Activated CD4-positive, alpha-beta T cell treated with anti-CD3 and anti-CD28 coated beads for 24 hours (primary cell): ENCODE results near the gene GMIP.

Experiments used
- DNase-seq, 2 donors: peaks; one replicate each; pipeline ENCODE4 v3.0.0-alpha.2; 2020; ENCODE audit warnings: low read depth in 2 of 2

Gene GMIP

DNA sequence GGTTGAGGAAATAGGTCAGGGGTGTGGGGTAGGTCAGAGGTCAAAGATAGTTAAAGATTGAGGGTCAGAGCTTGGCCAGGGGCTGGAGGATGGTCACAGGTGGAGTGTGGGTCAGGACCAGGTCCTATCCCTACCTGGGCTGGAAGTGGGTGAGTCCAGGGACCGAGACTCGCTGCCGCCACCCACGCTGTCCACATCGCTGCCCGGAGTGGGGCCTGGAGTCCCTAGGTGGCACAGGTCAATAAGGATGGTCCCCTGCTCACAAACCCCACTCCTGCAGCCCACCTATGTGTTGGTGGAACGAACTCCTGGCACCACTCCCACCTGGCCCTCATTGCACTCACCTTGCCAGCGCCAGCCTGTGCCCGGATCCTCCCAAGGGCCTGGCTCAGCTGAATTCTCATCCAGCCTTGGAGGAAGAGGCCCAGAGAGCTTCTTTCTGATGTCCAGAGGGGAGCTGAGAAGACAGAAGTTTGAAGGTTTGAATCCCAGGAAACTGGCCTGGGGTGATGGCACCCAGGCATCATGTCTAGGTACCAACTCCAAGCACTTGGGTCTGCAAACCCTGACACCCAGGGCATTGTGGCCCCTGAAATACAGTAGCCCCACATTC lies 6.8 kb downstream of the GMIP start:
- no peak for DNase-seq

DNA sequence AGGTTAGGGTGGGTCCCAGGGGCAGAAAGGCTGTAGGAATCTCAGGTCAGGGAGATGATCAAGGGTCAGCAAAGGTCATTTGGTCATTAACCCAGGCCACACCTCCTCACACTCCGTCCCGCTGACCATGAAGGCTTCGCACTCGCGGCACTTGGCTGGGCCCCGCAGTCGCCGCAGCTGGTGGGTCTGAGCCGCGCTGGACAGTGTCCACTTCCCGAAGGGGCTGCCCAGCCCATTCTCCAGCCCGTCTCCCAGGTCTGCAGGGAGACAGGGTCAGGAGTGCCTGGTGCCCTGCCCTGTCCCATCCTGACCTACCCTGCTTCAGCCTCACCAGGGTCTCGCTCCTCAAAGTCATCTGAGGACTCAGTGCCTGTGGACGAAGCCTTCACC lies 8.1 kb downstream of the GMIP start:
- DNase-seq = no peak

DNA sequence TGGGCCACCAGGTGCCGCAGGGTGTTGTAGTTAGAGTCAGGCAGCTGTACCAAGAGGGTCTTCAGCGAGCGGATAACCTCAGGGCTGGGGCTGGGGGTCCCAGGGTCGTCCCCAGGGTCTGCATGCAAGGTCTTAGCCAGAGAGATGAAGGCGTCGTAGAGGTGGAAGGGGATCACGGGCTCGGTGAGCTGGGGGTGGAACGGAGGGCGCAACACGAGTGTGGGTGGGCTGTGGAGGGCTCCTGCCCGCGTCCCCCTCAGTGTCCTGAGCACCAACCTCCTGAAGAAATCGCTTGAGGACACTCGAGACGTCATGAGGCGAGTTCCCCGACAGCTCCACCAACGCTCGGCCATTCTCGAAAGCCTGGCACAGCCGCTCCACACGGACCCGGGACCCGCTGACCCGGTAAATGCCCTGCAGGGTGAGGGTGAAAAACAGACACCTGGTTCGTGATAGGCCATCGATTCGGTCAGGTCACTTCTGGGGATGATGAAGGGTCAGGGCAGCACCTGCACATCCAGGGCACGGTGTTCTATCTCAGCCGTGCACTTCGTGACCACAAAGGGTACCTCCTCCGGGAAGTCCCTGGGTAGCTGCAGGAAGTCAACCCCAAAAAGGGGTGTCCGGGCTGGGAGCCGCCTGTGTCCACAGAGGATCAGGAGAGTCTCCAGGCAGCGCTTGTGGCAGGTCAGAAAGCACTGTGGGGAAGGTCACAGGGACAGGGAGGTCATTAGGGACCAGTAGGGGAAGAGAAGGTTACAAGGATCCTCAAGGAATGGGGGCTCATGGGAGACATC lies 8.7 kb downstream of the GMIP start:
- DNase-seq = no peak

DNA sequence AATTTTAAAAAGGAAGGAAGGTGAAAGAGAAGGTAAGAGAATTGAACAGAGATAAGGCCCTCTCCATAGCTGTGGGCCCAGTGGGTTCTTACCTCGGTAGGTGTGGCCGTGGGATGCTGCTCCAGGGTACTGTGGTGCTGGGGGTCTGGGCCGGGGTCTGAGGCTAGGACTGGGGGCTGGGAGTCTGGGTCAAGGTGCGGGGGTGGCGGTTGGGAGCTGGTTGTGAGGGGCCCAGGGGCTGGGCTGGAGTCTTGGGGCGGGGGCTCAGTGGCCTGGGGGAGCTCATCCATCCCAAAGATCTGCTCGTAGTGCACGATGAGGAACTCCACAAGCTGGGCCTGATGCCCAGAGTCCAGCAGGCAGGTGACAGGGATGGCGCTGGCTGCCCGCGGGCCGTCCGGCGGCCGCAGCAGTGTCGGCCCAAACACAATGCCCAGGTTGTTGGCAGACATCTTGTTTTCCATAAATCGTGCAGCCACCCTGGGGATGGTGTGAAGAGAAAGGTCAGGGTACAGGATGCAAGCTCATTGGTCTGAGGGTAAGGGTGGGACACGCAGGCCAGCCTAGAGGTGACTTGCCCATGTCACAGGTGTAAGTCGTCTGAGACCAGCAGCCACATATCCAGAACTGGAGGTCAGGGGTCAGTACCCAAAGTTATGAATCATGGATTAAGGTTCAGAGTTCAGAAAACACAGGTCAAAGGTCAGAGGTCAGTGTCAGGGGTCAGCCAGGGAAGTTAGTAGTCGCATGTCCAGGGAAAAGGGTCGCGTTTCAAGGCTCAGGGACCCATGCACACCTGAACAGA lies 9.5 kb downstream of the GMIP start:
- DNase-seq = no peak

DNA sequence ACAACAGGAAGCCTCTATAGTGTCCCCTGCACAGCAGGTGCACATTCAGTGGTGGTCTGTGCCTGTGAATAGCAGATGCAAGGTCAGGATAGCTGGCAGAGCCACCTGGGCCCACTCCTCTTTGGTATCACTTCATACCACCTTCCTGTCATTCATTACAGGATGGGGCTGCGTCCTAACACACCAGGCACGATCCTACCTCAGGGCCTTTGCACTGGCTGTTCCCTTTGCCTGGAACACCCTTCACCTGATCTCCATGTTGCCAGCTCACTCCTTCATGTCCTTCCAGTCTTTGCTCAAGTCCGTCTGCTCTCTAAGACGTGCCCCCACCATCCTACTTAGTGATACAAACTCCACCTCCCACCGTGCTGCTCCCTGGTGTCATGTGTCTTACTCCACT lies 10.8 kb downstream of the GMIP start:
- DNase-seq = no peak

DNA sequence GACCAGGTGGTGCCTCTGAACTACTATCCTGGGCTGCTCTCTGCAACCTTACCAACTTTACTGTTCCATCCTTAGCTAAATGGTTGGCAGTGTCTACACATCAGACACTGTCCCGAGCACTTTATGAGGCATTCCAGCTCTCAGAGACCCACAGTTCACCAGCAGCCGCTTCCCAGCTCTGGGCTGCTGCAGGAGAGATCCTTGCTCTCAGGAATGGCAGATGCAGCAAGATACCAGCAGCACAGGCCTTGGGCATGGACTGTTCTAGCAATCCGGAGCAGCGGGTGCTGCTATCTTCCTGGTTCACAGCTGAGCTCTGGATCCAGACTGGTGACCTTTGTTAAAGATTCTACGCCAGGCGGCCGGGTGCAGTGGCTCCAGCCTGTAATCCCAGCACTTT lies 12.1 kb downstream of the GMIP start:
- DNase-seq = no peak

DNA sequence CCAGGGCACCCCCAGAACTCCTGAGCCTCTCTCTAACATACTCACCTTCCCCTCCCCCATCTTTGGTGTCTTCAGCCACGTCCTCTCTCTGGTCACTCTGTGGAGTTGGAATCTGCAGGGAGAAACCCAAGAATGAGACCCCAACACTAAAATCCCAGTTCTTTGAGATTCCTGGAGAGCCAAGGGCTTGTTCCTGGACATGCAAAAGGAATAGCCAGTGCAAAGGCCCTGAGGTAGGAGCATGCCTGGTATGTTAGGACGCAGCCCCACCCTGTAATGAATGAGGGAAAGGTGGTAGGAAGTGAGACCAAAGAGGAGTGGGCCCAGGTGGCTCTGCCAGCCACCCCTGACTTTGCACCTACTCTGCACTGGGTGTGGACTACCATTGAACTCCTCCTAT lies 13.0 kb downstream of the GMIP start:
- no peak for DNase-seq

DNA sequence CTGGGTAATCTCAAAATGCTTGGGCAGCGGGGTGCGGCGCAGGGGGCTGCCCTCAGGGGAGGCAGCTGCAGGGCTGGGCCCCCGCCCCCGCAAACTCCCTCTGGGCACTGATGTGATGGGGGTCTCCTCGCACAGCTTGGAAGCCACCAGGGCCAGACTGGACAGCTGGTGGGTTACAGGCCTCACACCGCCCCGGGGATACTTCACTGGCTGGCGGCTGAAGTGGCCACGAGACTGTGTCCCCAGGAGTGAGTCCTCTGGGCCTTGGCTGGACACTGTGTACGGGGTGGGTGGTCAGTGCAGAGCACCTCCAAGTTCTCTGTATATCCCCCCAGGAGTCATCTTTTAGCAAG lies 13.4 kb downstream of the GMIP start:
- no peak for DNase-seq

DNA sequence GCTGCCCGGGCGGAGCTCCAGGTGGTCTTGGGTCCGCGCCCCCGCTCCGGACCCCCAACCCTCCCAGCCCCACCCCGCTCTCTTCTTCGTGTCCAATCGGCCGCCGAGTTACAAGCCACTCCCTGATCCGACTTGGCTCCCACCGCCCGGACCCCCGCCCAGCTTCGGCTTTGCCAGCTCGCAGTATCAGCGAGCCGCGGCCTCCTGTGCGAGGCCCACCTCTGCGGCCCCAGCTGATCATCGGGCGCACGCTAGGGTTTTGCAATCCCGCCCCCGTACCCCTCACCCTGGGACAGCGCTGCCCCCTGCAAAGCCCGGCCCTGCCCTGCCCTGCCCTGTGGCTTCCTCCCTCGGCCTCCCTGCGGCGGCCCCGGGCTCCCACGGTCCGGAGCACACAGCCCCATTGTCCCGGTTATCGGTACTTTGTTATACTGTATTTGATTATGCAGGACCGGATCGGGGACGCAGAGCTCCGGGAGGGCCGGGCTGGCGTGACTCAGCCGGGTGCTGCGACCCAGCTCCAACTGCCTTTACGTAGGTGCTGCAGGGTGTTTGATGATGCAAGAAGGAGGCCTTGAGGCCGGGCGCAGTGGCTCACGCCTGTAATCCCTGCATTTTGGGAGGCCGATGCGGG lies 14.8 kb downstream of the GMIP start:
- peak in 1 of 2 donors; percentile 27 for DNase-seq

DNA sequence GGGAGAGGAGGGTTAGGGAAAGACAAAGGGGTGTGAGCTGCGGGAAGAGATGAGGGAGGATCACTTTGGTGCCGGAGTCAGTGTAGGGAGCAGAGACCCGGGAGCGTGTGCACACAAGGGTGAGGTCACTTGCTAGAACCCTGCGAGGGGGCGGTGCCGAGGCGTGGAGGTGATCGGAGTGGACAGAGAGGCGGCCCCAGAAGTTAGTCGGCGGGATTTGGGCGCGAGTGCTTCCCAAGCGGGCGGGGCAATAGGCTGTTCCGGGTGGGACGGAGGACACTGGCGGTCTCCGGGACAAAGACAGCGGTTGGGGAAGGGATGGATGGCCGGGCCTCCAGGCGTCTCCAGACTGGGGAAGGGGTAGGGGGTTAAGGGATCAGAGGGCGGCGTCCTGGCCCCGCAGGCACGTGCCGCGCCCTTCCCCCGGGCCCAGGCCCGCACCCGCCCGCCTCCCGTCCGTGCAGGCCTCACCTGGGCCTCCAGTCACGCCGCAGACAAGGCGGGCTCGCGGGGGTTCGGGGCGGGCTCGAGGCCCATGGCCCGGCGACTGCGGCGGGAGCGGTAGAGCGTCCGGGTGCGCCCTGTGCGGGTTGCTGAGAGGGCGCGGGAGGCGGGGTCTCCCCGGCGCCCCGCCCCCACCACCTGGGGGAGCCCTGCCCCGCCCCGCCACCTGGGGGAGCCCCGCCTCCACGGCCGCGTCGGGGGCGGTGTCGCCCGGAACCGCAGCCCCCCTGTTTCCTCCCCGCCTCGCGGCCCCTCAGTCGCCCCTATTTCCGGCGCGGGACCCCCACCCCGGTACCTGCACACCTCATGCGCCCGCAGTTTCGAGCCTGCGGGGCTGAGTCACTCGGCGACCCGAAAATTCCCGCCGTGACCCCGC lies 15.6 kb downstream of the GMIP start, which contains the start of gene LPAR2:
TSS of gene LPAR2 (minus strand) at position 600 of the 880 bp plus-strand sequence. CDS start 945 bp downstream, outside the sequence.
- peak; percentile 48 to 53 for DNase-seq

DNA sequence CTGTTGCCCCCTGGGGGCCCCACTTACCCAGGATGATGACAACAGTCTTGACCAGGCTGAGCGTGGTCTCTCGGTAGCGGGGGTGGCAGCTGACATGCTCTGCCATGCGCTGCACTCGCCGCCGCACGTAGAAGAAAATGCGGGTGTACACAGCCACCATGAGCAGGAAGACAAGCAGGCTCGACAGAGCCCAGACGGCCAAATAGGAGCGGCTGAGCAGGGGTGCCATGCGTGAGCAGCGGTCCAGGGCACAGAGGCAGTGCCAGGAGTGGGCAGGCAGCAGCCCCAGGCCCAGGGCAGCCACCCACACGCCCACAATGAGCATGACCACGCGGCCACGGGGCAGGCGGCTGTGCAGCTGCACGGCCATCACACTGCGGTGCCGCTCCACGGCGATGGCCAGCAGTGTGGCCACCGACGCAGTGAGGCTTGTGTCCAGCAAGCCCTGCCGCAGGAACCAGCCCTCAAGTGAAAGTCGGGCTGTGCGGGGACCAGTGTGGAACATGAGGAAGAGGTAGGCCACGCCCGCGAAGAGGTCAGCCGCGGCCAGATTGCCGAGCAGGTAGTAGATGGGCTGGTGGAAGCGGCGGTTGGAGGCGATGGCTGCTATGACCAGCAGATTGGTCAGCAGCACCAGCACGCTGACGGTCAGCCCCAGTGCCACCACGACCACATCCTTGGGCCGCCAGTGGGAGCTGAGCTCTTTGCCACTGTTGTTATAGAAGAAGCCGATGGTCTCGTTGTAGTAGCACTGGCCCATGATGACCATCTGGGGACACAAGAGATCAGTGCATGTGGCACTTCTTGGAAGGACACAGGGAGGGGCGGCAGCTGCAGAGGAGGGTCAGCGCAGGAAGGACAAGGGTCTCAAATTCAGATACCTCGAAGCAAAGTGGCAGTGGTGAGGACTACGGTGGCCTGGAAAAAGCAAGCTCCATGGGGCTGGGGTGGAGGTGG lies 16.7 kb downstream of the GMIP start:
- no peak for DNase-seq

DNA sequence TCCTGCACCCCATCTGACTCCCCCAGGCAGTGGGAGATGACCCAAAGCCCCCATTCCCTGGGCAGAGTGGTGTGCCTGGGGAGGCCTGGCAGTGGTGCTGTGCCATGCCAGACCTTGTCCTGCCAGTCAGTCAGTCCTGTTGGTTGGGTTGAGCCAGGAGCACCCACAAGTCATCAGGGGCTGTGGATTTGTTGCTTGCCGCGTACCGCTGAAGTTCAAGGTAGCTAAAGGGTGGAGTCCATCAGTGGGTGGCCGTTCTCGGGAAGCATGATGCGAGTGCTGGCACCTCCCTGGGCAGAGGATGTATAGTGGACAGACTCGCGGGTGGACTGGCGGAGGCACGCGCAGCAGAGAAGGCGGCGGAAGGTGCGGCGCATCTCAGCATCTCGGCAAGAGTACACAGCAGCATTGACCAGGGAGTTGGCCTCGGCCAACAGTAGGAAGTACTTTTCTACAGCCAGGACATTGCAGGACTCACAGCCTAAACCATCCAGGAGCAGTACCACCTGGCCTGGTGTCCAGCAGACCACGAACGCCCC lies 19.4 kb downstream of the GMIP start:
- no peak for DNase-seq

DNA sequence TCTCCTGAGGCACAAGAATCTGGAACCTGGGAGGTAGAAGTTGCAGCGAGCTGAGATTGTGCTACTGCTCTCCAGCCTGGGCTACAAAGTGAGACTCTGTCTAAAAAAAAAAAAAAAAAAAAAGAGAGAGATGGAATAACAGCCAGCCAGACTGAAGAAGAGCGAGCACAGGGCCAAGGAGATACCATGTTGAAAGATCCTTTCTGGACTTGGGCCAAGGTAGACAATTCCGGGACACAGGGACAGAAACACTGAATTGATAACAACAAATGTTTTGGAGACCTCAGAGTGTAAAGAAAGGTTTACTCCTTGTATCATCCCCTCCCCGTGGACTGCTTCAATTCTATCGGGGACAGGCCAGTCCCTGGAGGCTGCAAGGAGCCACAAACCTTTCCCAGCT lies 20.1 kb downstream of the GMIP start:
- DNase-seq = no peak

DNA sequence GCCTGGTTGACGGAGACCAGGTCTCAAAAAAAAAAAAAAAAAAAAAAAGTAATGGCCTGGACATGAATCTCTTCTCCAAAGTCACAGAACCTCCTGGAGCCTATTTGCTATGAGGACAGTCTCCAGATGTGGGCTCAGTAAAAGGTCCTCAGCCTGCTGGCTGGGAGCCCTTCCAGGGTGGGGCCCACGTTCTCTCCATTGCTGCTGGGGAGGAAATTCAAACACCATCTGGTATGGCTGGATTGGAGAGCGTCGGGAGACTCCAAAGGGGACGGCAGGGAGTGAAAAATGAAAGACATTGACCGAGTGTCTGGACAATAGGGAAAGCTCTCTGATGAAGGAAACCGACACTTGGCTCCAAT lies 23.6 kb downstream of the GMIP start:
- DNase-seq = no peak

DNA sequence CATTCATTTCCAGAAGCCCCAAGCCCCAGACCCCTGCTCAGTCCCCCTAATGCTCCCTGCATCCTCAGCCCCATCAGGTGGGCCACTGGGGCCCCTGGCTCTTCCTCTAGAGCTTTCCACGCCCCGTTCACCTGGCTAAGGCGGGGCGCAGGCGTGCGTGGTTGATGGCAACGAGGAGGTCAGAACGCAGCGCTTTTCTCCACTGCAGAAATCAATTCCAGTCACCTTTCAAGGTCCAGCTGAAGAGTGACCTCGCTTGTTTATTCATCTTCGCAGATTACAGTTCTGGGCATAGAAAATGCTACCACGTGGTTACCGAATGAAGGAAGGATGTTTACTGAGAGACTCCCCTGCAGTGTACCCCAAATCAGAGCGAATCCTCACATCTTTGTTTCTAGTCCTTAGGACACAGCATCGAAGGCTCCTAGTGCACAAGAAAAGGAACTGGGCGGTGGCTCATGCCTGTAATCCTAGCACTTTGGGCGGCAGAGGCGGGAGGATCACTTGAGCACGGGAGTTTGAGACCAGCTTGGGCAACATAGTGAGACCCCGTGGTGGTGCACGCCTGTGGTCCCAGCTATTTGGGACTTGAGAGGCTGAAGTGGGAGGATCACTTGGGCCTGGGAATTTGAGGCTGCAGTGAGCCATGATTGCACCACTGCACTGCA lies 24.1 kb downstream of the GMIP start:
- no peak for DNase-seq

DNA sequence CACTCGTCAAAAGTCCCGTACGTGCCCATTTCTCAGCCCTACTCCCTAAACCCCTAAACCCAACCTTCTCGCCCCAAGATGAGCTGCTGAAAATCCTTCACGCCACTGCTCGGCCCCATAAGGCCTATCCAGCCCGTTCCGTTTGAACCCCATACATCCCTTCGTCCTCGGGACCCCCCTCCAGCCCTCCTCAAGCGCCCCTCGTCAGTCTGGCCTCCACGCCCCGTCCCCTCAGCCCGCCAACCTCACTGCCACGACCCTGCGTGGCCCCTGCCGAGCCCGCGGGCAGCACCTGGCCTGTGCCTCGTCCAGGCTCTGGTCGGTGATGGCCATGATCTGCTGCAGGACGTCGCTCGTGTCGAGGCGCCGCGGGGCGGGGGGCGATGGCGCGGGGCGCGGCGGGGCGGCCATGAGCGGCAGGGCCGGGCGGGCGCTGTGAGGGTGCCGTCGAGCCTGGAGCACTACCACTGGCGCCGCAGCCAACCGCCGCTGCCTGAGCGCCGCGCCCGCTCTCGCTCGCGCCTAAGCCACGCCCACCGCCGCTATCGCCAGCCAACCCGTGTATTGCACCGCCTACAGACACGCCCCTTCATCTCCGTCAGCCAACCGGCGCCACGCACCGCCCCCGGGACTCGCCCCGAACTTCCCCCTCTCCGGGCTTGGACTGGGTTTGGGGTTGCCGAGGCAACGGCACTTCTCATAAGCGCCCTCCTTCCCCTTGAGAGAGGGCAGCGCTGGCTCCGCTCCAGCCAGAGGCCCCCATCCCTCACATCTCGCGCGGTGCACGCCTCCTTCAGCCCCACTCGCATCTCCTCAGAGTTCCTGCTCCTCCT lies 25.0 kb downstream of the GMIP start, which contains the start of gene PBX4:
TSS of gene PBX4 (minus strand) at position 469 of the 833 bp plus-strand sequence. CDS start at position 411, 58 bp downstream.
- peak; percentile 98 to 99 for DNase-seq

DNA sequence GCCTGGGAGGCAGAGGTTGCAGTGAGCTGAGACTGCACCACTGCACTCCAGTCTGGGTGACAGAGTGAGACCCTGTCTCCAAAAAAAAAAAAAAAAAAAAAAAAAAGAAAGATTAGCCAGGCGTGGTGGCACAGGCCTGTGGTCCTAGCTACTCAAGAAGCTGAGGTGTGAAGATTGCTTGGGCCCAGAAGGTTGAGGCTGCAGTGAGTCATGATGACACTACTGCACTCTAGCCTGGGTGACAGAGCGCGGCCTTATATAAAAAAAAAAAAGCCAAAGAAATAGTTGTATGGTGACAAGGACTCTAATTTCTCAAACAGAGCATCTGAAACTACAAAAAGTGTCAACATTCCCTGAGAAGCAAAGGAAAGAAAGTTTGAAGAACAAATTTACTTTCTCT lies 28.4 kb downstream of the GMIP start:
- no peak for DNase-seq

DNA sequence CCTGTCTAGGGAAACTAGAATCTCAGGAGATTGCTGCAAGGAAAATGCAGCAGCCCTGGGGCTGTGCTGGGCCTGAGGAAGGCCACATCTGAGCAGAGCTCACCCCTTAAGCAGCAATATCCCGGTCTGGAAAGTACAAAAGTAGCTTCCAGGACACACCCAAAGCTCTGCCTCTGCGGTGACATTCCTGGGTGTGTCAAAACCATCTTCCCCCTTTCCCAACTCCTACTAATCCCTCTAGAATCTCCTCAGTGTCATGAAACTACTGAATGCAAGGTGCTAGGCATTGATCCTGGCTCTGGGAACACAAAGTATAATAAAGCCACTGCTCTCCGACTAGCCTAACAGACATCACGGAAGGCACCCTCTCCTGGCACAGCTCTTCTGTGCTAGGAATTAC lies 30.0 kb downstream of the GMIP start:
- no peak for DNase-seq
